GM18505 (cell line): Measurements from ENCODE around the gene APOO.

Source experiments
- ATAC-seq: cut with Tn5 transposase; IDR thresholded peaks from one replicate; pipeline ENCODE4 v1.9.1; 2021; ENCODE audit not compliant: unreplicated experiment
- POLR2A ChIP-seq: IDR thresholded peaks from 4 replicates; pipeline ENCODE4 v1.6.1; 2011; ENCODE audit warnings: borderline replicate concordance; ENCODE audit not compliant: insufficient read depth, insufficient read length; ENCODE audit errors: extremely low read depth

The APOO gene

DNA sequence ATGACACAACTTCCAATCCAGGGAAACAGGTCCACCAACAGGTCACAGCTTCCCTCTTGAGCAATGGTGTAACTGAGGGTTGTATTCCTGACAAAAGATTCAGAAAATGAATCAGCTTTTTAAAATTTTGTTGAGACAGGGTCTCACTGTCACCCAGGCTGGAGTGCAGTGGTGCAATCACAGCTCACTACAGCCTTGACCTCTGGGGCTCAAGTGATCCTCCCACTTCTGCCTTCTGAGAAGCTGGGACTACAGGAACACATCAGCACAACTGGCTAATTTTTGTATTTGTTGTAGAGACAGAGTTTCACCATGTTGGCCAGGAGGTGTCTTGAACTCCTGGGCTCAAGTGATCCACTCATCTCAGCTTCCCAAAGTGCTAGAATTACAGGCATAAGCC is 81.1 kb downstream of the APOO start:
- TF ChIP-seq POLR2A = no peak
- no peak for ATAC-seq

DNA sequence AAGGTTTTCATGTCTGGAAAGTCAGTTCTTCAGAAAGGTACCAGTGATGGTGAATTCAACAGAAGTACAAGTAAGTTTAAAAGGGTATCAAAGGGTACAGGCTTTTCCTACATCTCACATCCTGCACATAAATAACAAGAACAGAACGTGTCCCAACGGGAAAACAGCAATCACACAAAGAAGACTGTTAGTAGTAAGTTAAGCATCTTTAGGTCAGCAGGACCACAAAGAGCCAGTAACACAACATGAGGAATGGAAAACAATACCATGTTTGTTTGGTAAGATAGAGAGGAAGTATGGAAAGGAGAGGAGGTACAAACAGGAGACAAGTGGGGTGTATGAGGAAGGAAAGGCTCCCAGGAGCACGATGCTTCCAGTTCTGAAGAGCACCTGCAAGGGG is 81.5 kb downstream of the APOO start:
- no peak for ATAC-seq
- no peak for TF ChIP-seq POLR2A

GRCh38 chrX:23825675-23826074 is 82.1 kb downstream of the APOO start:
- TF ChIP-seq POLR2A = no peak
- no peak for ATAC-seq

GRCh38 chrX:23822841-23823240 is 84.9 kb downstream of the APOO start:
- no peak for TF ChIP-seq POLR2A
- ATAC-seq = no peak

DNA sequence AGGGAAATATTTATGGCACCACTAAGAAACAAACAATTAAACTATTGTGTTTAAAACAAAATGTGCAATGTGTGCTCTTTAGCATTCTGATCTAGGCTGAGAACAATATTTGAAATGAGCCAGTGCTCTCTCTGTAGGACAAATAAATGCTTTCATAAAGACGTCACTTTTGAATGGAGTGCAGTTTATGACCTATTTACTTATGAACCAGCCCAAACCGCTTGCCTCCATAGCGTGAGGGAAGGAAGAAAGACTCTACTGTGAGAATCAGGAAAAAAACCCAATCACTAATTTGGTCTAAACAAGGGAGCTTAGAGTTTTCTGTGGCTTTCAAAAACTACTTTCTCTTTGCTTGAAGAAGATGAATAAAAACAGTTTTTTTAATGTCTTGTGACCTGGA is 85.3 kb downstream of the APOO start:
- ATAC-seq = no peak
- no peak for TF ChIP-seq POLR2A

DNA sequence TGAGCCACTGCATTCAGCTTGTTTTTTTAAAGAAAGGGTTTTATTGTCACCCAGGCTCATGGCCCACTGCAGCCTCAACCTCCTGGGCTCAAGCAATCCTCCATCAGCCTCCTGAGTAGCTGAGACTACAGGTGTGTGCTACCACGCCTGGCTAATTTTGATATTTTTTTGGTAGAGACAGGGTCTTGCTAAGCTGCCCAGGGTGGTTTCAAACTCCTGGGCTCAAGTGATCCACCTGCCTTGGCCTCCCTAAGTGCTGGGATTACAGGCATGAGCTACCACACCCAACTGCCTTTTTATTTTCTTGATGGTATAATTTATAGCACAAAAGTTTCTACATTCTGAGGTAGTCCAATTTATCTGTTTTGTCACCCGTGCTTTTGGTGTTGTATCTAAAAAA is 85.9 kb downstream of the APOO start:
- no peak for ATAC-seq
- no peak for TF ChIP-seq POLR2A

DNA sequence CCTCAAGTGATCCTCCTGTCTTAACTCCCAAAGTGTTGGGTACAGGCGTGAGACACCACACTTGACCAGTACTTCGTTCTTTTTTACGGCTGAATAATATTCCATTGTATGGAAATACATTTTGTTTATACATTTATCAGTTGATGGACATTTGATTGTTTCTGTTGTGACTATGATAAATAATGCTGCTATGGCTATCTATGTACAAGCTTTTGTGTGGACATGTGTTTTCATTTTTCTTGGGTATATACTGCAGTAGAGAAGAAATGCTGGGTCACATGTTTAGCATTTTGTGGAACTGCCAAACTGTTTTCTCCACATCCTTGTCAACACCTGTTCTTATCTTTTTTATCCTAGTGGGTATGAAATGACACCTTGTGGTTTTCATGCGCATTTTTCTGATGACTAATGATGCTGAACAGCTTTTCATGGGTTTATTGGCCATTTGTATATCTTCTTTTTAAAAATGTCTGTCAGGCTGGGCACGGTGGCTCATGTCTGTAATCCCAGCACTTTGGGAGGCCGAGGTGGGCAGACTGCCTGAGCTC is 87.4 kb downstream of the APOO start:
- no peak for TF ChIP-seq POLR2A
- ATAC-seq = no peak

DNA sequence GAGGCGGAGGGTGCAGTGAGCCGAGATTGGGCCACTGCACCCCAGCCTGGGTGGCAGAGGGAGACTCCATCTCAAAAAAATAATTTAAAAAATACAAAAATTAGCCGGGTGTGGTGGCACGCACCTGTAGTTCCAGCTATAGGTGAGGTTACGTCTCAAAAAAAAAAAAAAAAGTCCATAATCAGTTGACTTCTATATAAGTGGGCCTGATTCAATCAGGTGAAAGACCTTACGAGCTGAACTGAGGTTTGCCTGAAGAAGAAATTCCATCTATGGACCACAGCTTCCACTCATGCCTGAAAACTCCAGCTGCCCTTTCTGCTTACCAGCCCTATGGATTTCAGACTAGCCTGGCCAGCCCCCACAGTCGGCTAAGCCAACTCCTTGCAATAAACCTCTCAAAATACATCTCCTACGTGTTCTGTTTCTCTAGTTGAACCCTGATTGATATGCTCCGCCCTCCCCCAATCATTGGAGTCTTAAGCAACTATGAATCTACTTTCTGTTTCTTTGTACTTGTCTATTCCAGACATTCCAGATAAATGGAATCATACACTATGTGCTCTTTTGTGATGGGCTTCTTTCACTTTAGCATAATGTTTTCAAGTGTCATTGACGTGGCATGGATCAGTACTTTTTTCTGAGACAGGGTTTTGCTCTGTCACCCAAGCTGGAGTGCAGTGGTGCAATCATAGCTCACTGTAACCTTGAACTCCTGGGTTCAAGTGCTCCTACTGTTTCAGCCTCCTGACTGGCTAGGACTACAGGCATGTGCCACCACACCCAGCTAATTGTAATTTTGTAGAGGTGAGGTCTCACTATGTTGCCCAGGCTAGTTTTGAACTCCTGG is 88.1 kb downstream of the APOO start:
- TF ChIP-seq POLR2A = no peak
- no peak for ATAC-seq

DNA sequence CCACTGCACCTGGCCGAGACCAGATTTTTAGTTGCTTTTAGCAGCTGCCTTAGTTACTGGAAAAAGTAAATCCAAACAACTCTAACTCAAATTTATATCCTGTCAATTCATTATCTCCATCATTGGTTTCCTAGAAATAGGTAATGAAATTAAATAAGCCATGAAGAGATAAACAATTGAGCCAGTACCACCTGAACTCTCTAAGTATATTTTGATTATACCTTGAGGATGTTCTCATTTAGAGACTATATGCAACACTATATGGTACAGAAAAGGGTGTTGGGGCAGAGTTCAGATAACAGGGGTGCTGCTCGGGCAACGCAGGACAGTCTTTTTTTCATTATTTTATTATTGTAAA is 89.8 kb downstream of the APOO start:
- no peak for TF ChIP-seq POLR2A
- ATAC-seq = no peak

- no peak for ATAC-seq
- TF ChIP-seq POLR2A = no peak
These were observed 91.6 kb downstream of the APOO start for GRCh38 chrX:23816179-23816578.

GRCh38 chrX:23815376-23815775 is 92.4 kb downstream of the APOO start:
- ATAC-seq = no peak

GRCh38 chrX:23813808-23814207 is 93.9 kb downstream of the APOO start:
- no peak for ATAC-seq
- no peak for TF ChIP-seq POLR2A

More at GRCh38 chrX:23815376-23815775, 92.4 kb downstream of the APOO start:
- no peak for TF ChIP-seq POLR2A

DNA sequence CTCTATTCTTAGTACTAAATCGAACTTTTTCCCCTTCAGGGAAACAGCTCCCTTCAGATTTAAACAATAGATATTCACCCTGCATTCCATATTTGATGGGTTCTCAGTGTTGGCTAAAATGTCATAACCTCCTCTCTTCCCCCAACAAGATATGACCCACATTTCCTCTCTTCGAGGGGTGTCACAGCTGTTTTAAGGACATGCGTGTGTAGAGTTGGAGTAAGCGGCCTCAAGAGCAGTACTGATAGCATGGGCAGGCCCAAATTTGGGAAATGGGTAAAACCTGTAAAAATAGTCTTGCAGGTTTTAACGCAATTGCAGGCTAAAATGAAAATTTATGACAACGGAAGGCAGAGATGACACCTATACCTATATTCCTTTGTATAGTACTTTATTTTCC is 96.1 kb downstream of the APOO start:
- TF ChIP-seq POLR2A = no peak
- ATAC-seq = no peak

GRCh38 chrX:23811108-23811651 is 96.6 kb downstream of the APOO start:
- ATAC-seq = no peak
- TF ChIP-seq POLR2A = no peak
